OCI-LY3 (cell line): Measurements from ENCODE around the gene SH3PXD2A.

Experiments
- H2AFZ ChIP-seq: fragments of 200-600, 300-600 bp; shearing (Covaris generic); 2 replicates; pipeline ENCODE4 v1.6.0; 2014; ENCODE audit warnings: antibody characterized with exemption, low read depth, low read length
- H3K27ac ChIP-seq: fragments of 200-600, 300-600 bp; sonication (generic); 2 replicates; pipeline ENCODE4 v1.5.1; 2014; ENCODE audit warnings: mild to moderate bottlenecking, low read length, moderate library complexity, mixed read lengths
- H3K27me3 ChIP-seq: fragments of 200-600, 300-600 bp; sonication (generic); 2 replicates; pipeline ENCODE4 v1.6.1; 2014; ENCODE audit warnings: low read depth, low read length, mixed read lengths
- H3K36me3 ChIP-seq: fragments of 200-600, 300-600 bp; sonication (generic); replicated peaks from 2 replicates; pipeline ENCODE3; 2014; ENCODE audit warnings: low read depth, low read length, mixed read lengths
- H3K4me1 ChIP-seq: fragments of 300-600, 200-600 bp; sonication (generic); 2 replicates; pipeline ENCODE4 v1.6.1; 2014; ENCODE audit warnings: low read length, mixed read lengths
- H3K4me2 ChIP-seq: fragments of 200-600, 300-600 bp; sonication (generic); 2 replicates; pipeline ENCODE4 v1.6.1; 2014; ENCODE audit warnings: low read length, mixed read lengths
- H3K4me3 ChIP-seq: fragments of 300-600, 200-600 bp; sonication (generic); 2 replicates; pipeline ENCODE4 v1.5.1; 2014; ENCODE audit warnings: antibody characterized with exemption, mild to moderate bottlenecking, low read length, moderate library complexity
- H3K79me2 ChIP-seq: fragments of 300-600, 200-600 bp; shearing (Covaris generic); 2 replicates; pipeline ENCODE4 v1.6.1; 2014; ENCODE audit warnings: mild to moderate bottlenecking, low read length, mixed read lengths
- H3K9ac ChIP-seq: fragments of 300-600, 200-600 bp; shearing (Covaris generic); 2 replicates; pipeline ENCODE4 v1.6.0; 2014; ENCODE audit warnings: mild to moderate bottlenecking, low read length, moderate library complexity
- H3K9me3 ChIP-seq: fragments of 200-600, 300-600 bp; shearing (Covaris generic); 2 replicates; pipeline ENCODE4 v1.6.1; 2014; ENCODE audit warnings: low read length, mixed read lengths; ENCODE audit not compliant: insufficient read depth
- H4K20me1 ChIP-seq: fragments of 200-600, 300-600 bp; sonication (generic); 2 replicates; pipeline ENCODE4 v1.6.1; 2016; ENCODE audit warnings: low read length, mixed read lengths; ENCODE audit not compliant: insufficient read depth
- EZH2phosphoT487 ChIP-seq: fragments of 200-600 bp; shearing (Covaris generic); IDR thresholded peaks from 2 replicates; pipeline ENCODE4 v1.6.1; 2018; ENCODE audit warnings: antibody characterized with exemption, mixed run types, low read depth
- TF ChIP-seq, protein P1 (sequence below): fragments of 200-600, 300-600 bp; sonication (generic); IDR thresholded peaks from 2 replicates; pipeline ENCODE4 v1.5.1; 2014; ENCODE audit warnings: antibody characterized with exemption, low read length, low read depth

The SH3PXD2A gene

DNA sequence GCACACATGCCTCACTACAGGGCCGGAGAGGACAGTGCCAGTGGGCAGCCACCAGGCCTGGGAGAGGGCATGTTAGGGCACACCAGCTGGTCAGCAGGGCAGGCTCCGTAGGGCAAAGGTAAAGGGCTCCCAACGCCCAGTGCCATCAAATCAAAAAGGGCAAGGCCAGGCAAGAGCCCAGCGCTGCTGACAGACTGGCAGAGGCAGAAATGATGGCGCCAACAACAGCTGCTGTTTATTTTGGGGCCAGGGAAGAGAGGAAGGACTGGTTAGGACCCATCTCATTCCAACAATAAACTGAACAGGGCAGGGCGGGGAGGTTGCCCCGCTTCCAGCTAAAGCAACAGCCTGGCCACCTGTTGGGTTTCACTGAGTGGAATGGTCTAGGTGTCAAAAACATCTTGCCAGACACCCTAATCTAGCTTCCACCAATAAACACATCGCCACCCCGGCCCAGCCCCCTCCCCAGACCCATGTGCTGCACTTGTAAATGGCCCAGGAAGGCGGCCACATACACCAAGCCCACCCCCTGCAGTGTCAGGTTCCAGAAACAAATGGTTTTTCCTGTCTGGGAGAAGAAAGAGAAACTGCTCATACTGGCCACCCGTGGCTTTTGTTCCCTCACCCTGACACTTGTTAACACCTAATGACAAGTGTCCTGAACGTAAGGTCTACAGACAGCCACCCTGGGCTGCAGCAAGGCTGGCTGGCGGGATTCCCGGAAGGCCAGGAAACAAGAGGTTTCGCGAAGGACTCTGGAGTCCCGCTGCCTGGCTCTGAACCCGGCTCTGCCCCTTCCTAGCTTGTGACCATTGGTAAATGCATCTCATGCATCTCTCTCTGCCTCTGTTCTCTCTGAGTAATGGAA, 15.3 kb downstream of the SH3PXD2A start:
- no peaks in the 10 kb centered on the region for H4K20me1 ChIP-seq
- H3K27me3 ChIP-seq: no peaks in the 10 kb centered on the region
- no peaks in the 10 kb centered on the region for H3K4me1 ChIP-seq
- H3K9ac ChIP-seq: no peak overlapping the region
- no peak overlapping the region for H3K4me2 ChIP-seq
- no peak for TF ChIP-seq EZH2phosphoT487
- TF ChIP-seq, protein P1, sequence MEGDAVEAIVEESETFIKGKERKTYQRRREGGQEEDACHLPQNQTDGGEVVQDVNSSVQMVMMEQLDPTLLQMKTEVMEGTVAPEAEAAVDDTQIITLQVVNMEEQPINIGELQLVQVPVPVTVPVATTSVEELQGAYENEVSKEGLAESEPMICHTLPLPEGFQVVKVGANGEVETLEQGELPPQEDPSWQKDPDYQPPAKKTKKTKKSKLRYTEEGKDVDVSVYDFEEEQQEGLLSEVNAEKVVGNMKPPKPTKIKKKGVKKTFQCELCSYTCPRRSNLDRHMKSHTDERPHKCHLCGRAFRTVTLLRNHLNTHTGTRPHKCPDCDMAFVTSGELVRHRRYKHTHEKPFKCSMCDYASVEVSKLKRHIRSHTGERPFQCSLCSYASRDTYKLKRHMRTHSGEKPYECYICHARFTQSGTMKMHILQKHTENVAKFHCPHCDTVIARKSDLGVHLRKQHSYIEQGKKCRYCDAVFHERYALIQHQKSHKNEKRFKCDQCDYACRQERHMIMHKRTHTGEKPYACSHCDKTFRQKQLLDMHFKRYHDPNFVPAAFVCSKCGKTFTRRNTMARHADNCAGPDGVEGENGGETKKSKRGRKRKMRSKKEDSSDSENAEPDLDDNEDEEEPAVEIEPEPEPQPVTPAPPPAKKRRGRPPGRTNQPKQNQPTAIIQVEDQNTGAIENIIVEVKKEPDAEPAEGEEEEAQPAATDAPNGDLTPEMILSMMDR: no peak
- no peak overlapping the region for H3K27ac ChIP-seq
- no peaks in the 10 kb centered on the region for H3K9me3 ChIP-seq
- H3K4me3 ChIP-seq: no peak overlapping the region
- H3K79me2 ChIP-seq: no peaks in the 10 kb centered on the region
- no peak overlapping the region for H2AFZ ChIP-seq
- H3K36me3 ChIP-seq: no peaks in the 10 kb centered on the region

DNA sequence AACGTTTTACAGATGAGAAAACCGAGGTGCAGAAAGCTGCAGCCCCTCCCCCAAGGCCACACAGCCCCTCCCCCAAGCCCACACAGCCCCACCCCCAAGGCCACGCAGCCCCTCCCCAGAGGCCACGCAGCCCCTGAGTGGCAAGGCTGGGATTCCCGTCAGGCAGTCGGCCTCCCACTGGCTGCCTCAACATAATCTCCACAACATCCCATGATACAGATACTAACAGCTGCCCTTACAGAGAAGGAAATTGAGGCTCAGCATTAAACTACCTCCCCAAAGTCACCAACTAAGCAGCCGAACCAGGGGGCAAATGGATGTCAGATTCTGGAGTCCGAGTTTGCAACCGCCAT, 15.9 kb downstream of the SH3PXD2A start:
- Histone ChIP-seq H3K4me1 (no peaks in the 10 kb centered on the region), H3K79me2 (no peaks in the 10 kb centered on the region), H4K20me1 (no peaks in the 10 kb centered on the region), H2AFZ (no peak overlapping the region), H3K27ac (no peak overlapping the region), H3K4me2 (no peak overlapping the region), H3K9me3 (no peaks in the 10 kb centered on the region), H3K27me3 (no peaks in the 10 kb centered on the region), H3K4me3 (no peak overlapping the region), H3K9ac (no peak overlapping the region), H3K36me3 (no peaks in the 10 kb centered on the region)
- no peak for TF ChIP-seq EZH2phosphoT487
- TF ChIP-seq, protein P1: no peak

DNA sequence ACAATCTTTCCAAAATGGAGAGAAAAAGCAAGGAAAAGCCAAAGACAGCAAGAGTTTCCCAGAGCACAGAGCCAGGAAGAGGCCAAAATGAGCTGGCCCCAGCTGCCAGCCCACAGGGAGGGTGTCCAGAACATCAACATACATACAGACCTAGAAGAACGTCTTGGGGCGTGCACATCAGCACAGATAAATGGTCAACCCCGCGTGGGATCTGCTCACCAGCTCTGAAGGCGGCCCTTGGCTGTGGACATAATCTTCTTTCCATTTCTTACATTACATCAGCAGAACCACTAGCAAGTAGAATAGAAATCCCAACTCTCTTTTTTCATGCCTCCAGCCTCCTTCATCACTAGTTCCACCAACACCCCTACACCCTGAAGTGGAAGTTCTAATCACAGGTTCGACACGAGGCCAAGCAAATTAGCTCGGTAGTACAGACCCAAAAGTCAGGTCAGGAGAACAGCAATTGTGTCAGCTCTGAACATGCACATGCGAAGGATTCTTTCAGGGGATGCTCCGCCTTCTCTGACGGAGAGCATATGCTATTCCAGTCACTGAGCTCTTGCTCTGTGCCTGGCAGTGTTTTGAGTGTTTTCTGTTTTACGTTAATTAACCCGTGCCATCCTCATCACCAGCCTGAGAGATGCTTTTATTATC, 16.4 kb downstream of the SH3PXD2A start:
- Histone ChIP-seq H2AFZ (no peak overlapping the region), H3K27ac (no peak overlapping the region), H4K20me1 (no peaks in the 10 kb centered on the region), H3K9ac (no peak overlapping the region), H3K27me3 (no peaks in the 10 kb centered on the region), H3K36me3 (no peaks in the 10 kb centered on the region), H3K4me1 (no peaks in the 10 kb centered on the region), H3K4me3 (no peak overlapping the region), H3K79me2 (no peaks in the 10 kb centered on the region), H3K4me2 (no peak overlapping the region), H3K9me3 (no peaks in the 10 kb centered on the region)
- TF ChIP-seq EZH2phosphoT487: no peak
- TF ChIP-seq, protein P1: no peak

DNA sequence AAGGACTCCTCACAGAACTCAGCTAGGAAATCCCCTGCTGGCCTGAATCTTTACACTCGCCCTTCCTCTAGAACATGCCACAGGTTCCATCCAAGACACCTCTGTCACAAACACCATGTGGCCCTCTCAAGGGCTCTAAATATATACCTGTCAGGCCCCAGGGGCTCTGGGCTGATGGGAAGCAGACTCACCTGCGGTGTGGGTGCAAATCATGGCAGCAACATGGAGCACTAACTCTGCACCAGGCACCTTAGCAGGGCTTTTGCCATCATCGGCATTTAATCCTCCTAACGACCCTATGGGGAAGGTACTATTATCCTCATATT, 17.3 kb downstream of the SH3PXD2A start:
- H4K20me1 ChIP-seq: no peaks in the 10 kb centered on the region
- no peaks in the 10 kb centered on the region for H3K4me1 ChIP-seq
- H3K27me3 ChIP-seq: no peaks in the 10 kb centered on the region
- TF ChIP-seq EZH2phosphoT487: no peak
- TF ChIP-seq, protein P1: no peak
- H3K4me2 ChIP-seq: no peak overlapping the region
- H3K9me3 ChIP-seq: no peaks in the 10 kb centered on the region
- no peak overlapping the region for H3K9ac ChIP-seq
- no peak overlapping the region for H3K4me3 ChIP-seq
- H2AFZ ChIP-seq: no peak overlapping the region
- H3K36me3 ChIP-seq: no peaks in the 10 kb centered on the region
- H3K79me2 ChIP-seq: no peaks in the 10 kb centered on the region
- H3K27ac ChIP-seq: no peak overlapping the region
